Neutrophil (primary cell): ENCODE measurements around the gene HOXB3.

Experiments
- H3K27ac ChIP-seq: fragments of 200-600 bp; sonication (generic); 2 replicates; pipeline ENCODE4 v1.5.1; 2016; ENCODE audit warnings: mild to moderate bottlenecking, moderate library complexity
- H3K27me3 ChIP-seq: fragments of 200-600 bp; sonication (generic); 2 replicates; pipeline ENCODE4 v1.6.0; 2016; ENCODE audit warnings: mild to moderate bottlenecking
- H3K36me3 ChIP-seq: fragments of 200-600 bp; sonication (generic); 2 replicates; pipeline ENCODE4 v1.5.1; 2017
- H3K4me1 ChIP-seq, 2 experiments: fragments of 200-600 bp in 1 of 2; sonication (generic) in 1 of 2; 1 replicate in 1 of 2; 2 replicates in 1 of 2; pipeline versions ENCODE4 v1.5.1 to v1.6.1; 2013 to 2016; ENCODE audit warnings: low read depth in 1 of 2, low read length in 1 of 2, mild to moderate bottlenecking in 1 of 2, moderate library complexity in 1 of 2; ENCODE audit not compliant: control insufficient read depth in 1 of 2, insufficient read depth in 1 of 2
- H3K4me3 ChIP-seq, 2 experiments: fragments of 200-600 bp in 1 of 2; sonication (generic) in 1 of 2; 1 replicate in 1 of 2; 2 replicates in 1 of 2; pipeline ENCODE4 v1.5.1; 2013 to 2016; ENCODE audit warnings: low read depth in 1 of 2, low read length in 1 of 2, mild to moderate bottlenecking in 1 of 2, moderate library complexity in 1 of 2
- H3K9me3 ChIP-seq: fragments of 200-600 bp; sonication (generic); 2 replicates; pipeline ENCODE4 v1.5.1; 2016
- CTCF ChIP-seq: fragments of 200-600 bp; sonication (generic); IDR thresholded peaks from 2 replicates; pipeline ENCODE4 v1.5.1; 2016; ENCODE audit warnings: antibody characterized with exemption

Gene HOXB3

DNA sequence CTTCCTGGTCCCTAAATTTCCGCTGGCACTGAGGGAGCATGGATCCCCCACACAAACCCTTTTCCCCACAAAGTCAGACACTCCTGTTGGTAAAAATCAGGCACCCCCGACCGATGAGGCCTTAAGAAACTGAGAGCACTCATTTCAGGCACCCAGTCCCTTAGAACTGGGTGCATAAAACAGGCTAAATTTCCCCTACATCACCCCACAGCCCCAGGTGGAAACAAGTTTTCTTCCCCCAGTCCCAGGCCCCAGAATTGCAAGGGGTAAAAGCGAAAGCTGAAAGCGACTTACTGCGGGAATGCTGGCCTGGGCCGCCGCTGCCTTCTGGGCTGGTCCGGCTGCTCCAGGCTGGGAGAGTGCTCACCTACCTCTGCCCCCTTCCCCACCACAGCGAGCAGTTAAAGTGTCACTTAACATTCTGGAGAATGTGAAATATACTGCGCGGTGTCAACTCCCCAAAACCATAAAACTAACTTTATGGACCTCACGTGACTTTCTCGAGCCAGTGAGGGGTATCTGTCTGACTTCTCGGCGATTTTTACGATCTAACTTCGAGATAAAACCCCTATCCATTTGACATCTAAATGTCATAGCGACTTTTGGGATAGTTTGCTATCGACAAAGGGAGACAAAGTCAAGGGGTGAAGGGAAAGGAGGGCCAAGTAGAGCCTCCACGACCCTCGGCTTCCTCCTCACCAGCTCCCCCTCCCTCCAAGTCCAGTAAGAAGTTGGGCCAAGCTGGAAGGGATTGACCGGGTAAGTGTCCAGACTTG, at the start of gene HOXB3:
Gene HOXB3 (minus strand): TSS at position 411 of the 776 bp plus-strand sequence. CDS start 37,767 bp downstream, outside the sequence.
- Histone ChIP-seq H3K36me3 (no peaks in the 10 kb centered on the region), H3K4me1 (peaks cover 19 to 26% of the 10 kb centered on the region in 2 experiments), H3K27ac (no peak within 1 kb of the TSS), H3K27me3 (peaks cover 100% of the 10 kb centered on the region), H3K4me3 (no peak within 1 kb of the TSS), H3K9me3 (no peaks in the 10 kb centered on the region)
- no peak for TF ChIP-seq CTCF

DNA sequence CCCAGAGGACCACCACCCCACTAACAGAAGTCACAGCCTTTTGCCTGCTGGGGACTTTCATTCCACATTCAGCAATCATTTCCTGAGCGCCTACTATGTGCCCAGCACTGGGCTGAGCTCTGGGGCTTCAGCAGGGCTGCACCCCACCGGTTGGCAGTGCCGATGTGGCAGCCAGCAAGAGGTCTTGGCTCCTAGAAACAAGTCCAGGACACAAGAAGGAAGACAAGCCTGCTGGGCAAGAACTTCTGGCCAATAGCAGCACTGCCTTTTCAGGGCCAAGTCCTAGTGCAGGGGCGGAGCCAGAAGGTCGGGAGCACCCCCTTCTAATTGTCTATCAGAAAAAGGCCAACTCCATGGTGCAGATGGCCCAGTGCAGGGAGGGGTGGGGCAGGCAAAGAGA, 49.1 kb upstream of the HOXB3 start:
- Histone ChIP-seq H3K9me3 (no peaks in the 10 kb centered on the region), H3K4me3 (no peak overlapping the region), H3K27ac (no peak overlapping the region), H3K36me3 (no peaks in the 10 kb centered on the region), H3K4me1 (no peaks in the 10 kb centered on the region), H3K27me3 (peaks cover 100% of the 10 kb centered on the region)
- no peak for TF ChIP-seq CTCF

- Histone ChIP-seq H3K4me1 (no peaks in the 10 kb centered on the region), H3K9me3 (no peaks in the 10 kb centered on the region), H3K27ac (no peak overlapping the region), H3K27me3 (peaks cover 100% of the 10 kb centered on the region), H3K4me3 (no peak overlapping the region), H3K36me3 (no peaks in the 10 kb centered on the region)
- TF ChIP-seq CTCF, result no peak
Observed at GRCh38 chr17:48637323-48638260, 47.6 kb upstream of the HOXB3 start.

DNA sequence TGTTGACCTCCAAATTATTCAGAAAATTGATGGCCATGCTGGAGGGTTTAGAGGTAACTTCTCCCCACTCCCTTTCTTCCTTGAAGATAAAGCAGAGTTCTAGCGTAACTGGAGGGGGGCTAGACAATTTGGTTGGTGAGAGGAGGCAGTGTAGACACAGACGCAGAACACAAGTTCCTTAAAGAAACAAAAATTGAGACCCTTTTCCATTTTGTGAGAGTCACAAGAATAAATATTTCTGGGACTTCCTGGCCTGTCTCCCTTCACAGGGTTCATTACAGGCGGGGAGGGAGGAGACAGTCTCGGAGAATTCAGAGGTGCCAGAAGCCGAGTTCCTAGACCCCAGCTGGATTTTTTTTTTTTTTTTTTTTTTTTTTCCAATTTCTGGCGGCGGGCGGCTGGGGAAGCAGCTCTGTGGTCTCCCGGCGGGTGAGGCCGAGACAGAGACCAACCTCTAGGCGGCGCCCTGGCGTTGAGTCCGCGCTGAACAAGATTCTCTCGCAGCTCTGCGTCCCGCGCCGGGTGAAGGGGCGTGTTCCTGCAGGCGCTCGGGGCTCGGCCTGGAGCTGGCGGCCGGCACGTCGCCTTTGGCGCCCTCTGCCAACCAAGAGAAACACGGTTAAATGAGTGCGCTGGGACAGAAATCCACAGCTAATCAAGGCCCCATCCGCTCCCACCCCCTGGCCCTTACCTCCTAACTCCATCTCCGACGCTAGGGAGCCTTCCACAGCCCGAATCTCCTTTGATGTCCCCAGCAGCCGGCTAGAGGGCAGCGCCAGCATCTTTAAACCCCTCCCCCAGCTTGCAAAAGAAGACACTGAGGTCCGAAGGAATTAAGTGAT, 46.4 kb upstream of the HOXB3 start:
- peaks cover 100% of the 10 kb centered on the region for H3K27me3 ChIP-seq
- no peaks in the 10 kb centered on the region for H3K4me1 ChIP-seq
- H3K4me3 ChIP-seq, result no peak overlapping the region
- H3K9me3 ChIP-seq, result no peaks in the 10 kb centered on the region
- no peak for TF ChIP-seq CTCF
- no peak overlapping the region for H3K27ac ChIP-seq
- H3K36me3 ChIP-seq, result no peaks in the 10 kb centered on the region
